Ishikawa (cell line): ENCODE data around the gene KRTAP10-5.

ENCODE experiments used
- CEBPB ChIP-seq: IDR thresholded peaks from 2 replicates; pipeline ENCODE4 v1.6.1; 2012
- CREB1 ChIP-seq: IDR thresholded peaks from 2 replicates; pipeline ENCODE4 v1.6.1; 2012; ENCODE audit warnings: low read depth
- EGR1 ChIP-seq: IDR thresholded peaks from 2 replicates; pipeline ENCODE4 v1.6.1; 2012
- EP300 ChIP-seq: IDR thresholded peaks from 2 replicates; pipeline ENCODE4 v1.6.1; 2012; ENCODE audit warnings: borderline replicate concordance
- FOXM1 ChIP-seq: IDR thresholded peaks from 2 replicates; pipeline ENCODE4 v1.6.1; 2012; ENCODE audit warnings: low read depth, borderline replicate concordance
- MAX ChIP-seq: IDR thresholded peaks from 2 replicates; pipeline ENCODE4 v1.6.1; 2012
- NFIC ChIP-seq: IDR thresholded peaks from 2 replicates; pipeline ENCODE4 v1.6.1; 2012
- RAD21 ChIP-seq: IDR thresholded peaks from 2 replicates; pipeline ENCODE4 v1.6.1; 2012; ENCODE audit warnings: low read depth
- REST ChIP-seq: IDR thresholded peaks from 2 replicates; pipeline ENCODE4 v1.6.1; 2012; ENCODE audit warnings: low read depth, mild to moderate bottlenecking
- TAF1 ChIP-seq: IDR thresholded peaks from 2 replicates; pipeline ENCODE4 v1.6.1; 2012; ENCODE audit warnings: low read depth, mild to moderate bottlenecking
- TCF12 ChIP-seq: IDR thresholded peaks from 2 replicates; pipeline ENCODE4 v1.6.1; 2012; ENCODE audit warnings: low read depth
- TEAD4 ChIP-seq: IDR thresholded peaks from 2 replicates; pipeline ENCODE4 v1.6.1; 2012
- USF1 ChIP-seq: IDR thresholded peaks from 2 replicates; pipeline ENCODE4 v1.6.1; 2012
- YY1 ChIP-seq: IDR thresholded peaks from 2 replicates; pipeline ENCODE4 v1.6.1; 2012; ENCODE audit warnings: low read depth
- ZBTB7A ChIP-seq: IDR thresholded peaks from 2 replicates; pipeline ENCODE4 v1.6.1; 2012; ENCODE audit warnings: low read depth

Gene KRTAP10-5

GRCh38 chr21:44614161-44614631 lies 33.8 kb upstream of the KRTAP10-5 start:
- TF ChIP-seq ZBTB7A = no peak
- no peak for TF ChIP-seq CEBPB
- TF ChIP-seq EP300 = no peak
- TF ChIP-seq TAF1 = no peak
- TF ChIP-seq NFIC = no peak
- no peak for TF ChIP-seq TEAD4
- TF ChIP-seq USF1 = no peak
- no peak for TF ChIP-seq REST
- TF ChIP-seq CREB1 = no peak
- no peak for TF ChIP-seq YY1
- TF ChIP-seq FOXM1 = no peak
- no peak for TF ChIP-seq MAX
- no peak for TF ChIP-seq TCF12
- TF ChIP-seq RAD21 = no peak
- TF ChIP-seq EGR1 = no peak

- TF ChIP-seq FOXM1 (no peak), TCF12 (no peak), ZBTB7A (no peak), CREB1 (no peak), MAX (no peak), YY1 (no peak), REST (no peak), NFIC (no peak), TAF1 (no peak), USF1 (no peak), CEBPB (no peak), TEAD4 (no peak), EGR1 (no peak), EP300 (no peak), RAD21 (no peak)
Measured at GRCh38 chr21:44613386-44614155, 33.2 kb upstream of the KRTAP10-5 start.

GRCh38 chr21:44612669-44613229 lies 32.3 kb upstream of the KRTAP10-5 start:
- TF ChIP-seq EGR1 (no peak), FOXM1 (no peak), EP300 (no peak), REST (no peak), CEBPB (no peak), TCF12 (no peak), ZBTB7A (no peak), CREB1 (no peak), TAF1 (no peak), YY1 (no peak), MAX (no peak), USF1 (no peak), RAD21 (no peak), TEAD4 (no peak), NFIC (no peak)
